HG03571 (cell line): ENCODE measurements around the gene ACOT7.

Source experiments
- ATAC-seq: cut with Tn5 transposase; IDR thresholded peaks from one replicate; pipeline ENCODE4 v1.9.1; 2021; ENCODE audit not compliant: unreplicated experiment

ACOT7 gene

GRCh38 chr1:6256645-6257044, 136.9 kb downstream of the ACOT7 start:
- ATAC-seq = no peak

GRCh38 chr1:6254691-6255090, 138.9 kb downstream of the ACOT7 start:
- no peak for ATAC-seq

GRCh38 chr1:6253380-6253779, 140.2 kb downstream of the ACOT7 start:
- ATAC-seq = no peak

GRCh38 chr1:6252374-6252710, 141.2 kb downstream of the ACOT7 start:
- no peak for ATAC-seq

GRCh38 chr1:6251681-6252373, 141.7 kb downstream of the ACOT7 start:
- ATAC-seq = no peak

GRCh38 chr1:6251233-6251632, 142.3 kb downstream of the ACOT7 start:
- ATAC-seq = no peak

- ATAC-seq = no peak
Measured at GRCh38 chr1:6249739-6250689, 143.6 kb downstream of the ACOT7 start.

- no peak for ATAC-seq
Measured at GRCh38 chr1:6248932-6249738, 144.4 kb downstream of the ACOT7 start.

- ATAC-seq = no peak
Measured at GRCh38 chr1:6248161-6248776, 145.3 kb downstream of the ACOT7 start.

GRCh38 chr1:6247651-6248050, 145.9 kb downstream of the ACOT7 start:
- ATAC-seq = no peak

- ATAC-seq = no peak
Measured at GRCh38 chr1:6246497-6247467, 146.8 kb downstream of the ACOT7 start.

- ATAC-seq = no peak
Measured at GRCh38 chr1:6245869-6246496, 147.6 kb downstream of the ACOT7 start.

GRCh38 chr1:6245086-6245868, 148.3 kb downstream of the ACOT7 start:
- ATAC-seq = peak; percentile 51

- ATAC-seq = no peak
Measured at GRCh38 chr1:6244401-6245049, 149.0 kb downstream of the ACOT7 start.

- ATAC-seq = no peak
Measured at GRCh38 chr1:6243993-6244392, 149.6 kb downstream of the ACOT7 start, which contains the start of gene HES3. Gene HES3, plus strand, starts transcription at chr1:6244179. Its CDS starts 187 bp downstream, at chr1:6244366.

GRCh38 chr1:6243053-6243834, 150.3 kb downstream of the ACOT7 start:
- ATAC-seq = no peak
